Keratinocyte (primary cell): Measurements from ENCODE around the gene CEP57L1. TPM values are rescaled to one million over a fixed set of nuclear protein-coding genes. Genes with fewer than 3 reads are reported as not detected.

Source experiments
- DNase-seq: peaks from one replicate; pipeline ENCODE4 v3.0.0-alpha.2; 2011; ENCODE audit warnings: low read depth, missing footprints, low spot score
- FAIRE-seq: peaks from 2 replicates; lab custom pipeline; 2011; peaks lifted over from hg19 to GRCh38; lab: Jason Lieb, UNC
- H2AFZ ChIP-seq: 2 replicates; pipeline ENCODE4 v1.6.0; 2012; ENCODE audit warnings: low read length, control low read depth, inconsistent platforms; ENCODE audit not compliant: control insufficient read depth
- H3K27ac ChIP-seq: 2 replicates; pipeline ENCODE4 v1.5.1; 2011; ENCODE audit warnings: low read length; ENCODE audit not compliant: control insufficient read depth, insufficient read depth
- H3K27me3 ChIP-seq: 3 replicates; pipeline ENCODE4 v1.6.0; 2011; ENCODE audit warnings: low read length; ENCODE audit not compliant: control insufficient read depth, insufficient read depth; ENCODE audit errors: extremely low read depth
- H3K36me3 ChIP-seq, 2 experiments: 2 replicates in 1 of 2; 3 replicates in 1 of 2; pipeline ENCODE4 v1.5.1; 2011; ENCODE audit warnings: low read length in 2 of 2, mild to moderate bottlenecking in 1 of 2; ENCODE audit not compliant: control insufficient read depth in 2 of 2, insufficient read depth in 2 of 2; ENCODE audit errors: extremely low read depth in 1 of 2
- H3K4me1 ChIP-seq: 3 replicates; pipeline ENCODE4 v1.5.1; 2011; ENCODE audit warnings: low read length; ENCODE audit not compliant: control insufficient read depth, insufficient read depth; ENCODE audit errors: extremely low read depth
- H3K4me2 ChIP-seq: 3 replicates; pipeline ENCODE4 v1.6.0; 2011; ENCODE audit warnings: low read depth, low read length; ENCODE audit not compliant: control insufficient read depth, insufficient read depth; ENCODE audit errors: extremely low read depth
- H3K4me3 ChIP-seq, 3 experiments: fragments of 200-600 bp in 1 of 3; sonication (generic) in 1 of 3; 2 replicates in 2 of 3; 3 replicates in 1 of 3; pipeline ENCODE4 v1.5.1; 2011 to 2016; ENCODE audit warnings: low read length in 3 of 3, mild to moderate bottlenecking in 3 of 3, control low read depth in 2 of 3, inconsistent platforms in 1 of 3, low read depth in 1 of 3, mixed read lengths in 1 of 3, mixed run types in 1 of 3, moderate library complexity in 1 of 3; ENCODE audit not compliant: control insufficient read depth in 2 of 3, insufficient read depth in 2 of 3; ENCODE audit errors: extremely low read depth in 1 of 3
- H3K79me2 ChIP-seq: 2 replicates; pipeline ENCODE4 v1.6.0; 2012; ENCODE audit warnings: low read length; ENCODE audit not compliant: control insufficient read depth, insufficient read depth
- H3K9ac ChIP-seq: 3 replicates; pipeline ENCODE4 v1.6.0; 2011; ENCODE audit warnings: low read length; ENCODE audit not compliant: control insufficient read depth, insufficient read depth; ENCODE audit errors: extremely low read depth
- H3K9me1 ChIP-seq: 3 replicates; pipeline ENCODE4 v1.6.0; 2011; ENCODE audit warnings: low read length; ENCODE audit not compliant: control insufficient read depth, insufficient read depth; ENCODE audit errors: extremely low read depth
- H3K9me3 ChIP-seq: 2 replicates; pipeline ENCODE4 v1.5.1; 2012; ENCODE audit warnings: low read depth, low read length; ENCODE audit not compliant: control insufficient read depth
- H4K20me1 ChIP-seq: 3 replicates; pipeline ENCODE4 v1.6.0; 2011; ENCODE audit warnings: low read length; ENCODE audit not compliant: control insufficient read depth, insufficient read depth; ENCODE audit errors: extremely low read depth
- EZH2 ChIP-seq: IDR thresholded peaks from one replicate; pipeline ENCODE4 v1.6.1; 2012; ENCODE audit warnings: inconsistent platforms, mild to moderate bottlenecking, low read length, moderate library complexity
- dilution Hi-C: fragments of 300-500 bp; cut with MboI; formaldehyde crosslinking; loops from one replicate; pipeline ENCODE4 v1.7.0; 2020; ENCODE audit warnings: low sequenced_read_pairs; ENCODE audit not compliant: extremely low pct_ligation_motif_present
- polyA plus RNA-seq, 5 experiments: library from polyadenylated mRNA; depleted of rRNA in 3 of 5; stranded (reverse) in 3 of 5; stranded (forward) in 1 of 5; unstranded in 1 of 5; fragments of >200 nt; gene quantifications; 1 replicate in 1 of 5; 2 replicates in 3 of 5; 3 replicates in 1 of 5; pipeline versions ENCODE4 v1.2.1 to v1.2.3, GENCODE V29; 2011 to 2012; ENCODE audit warnings: missing spikeins in 2 of 5, low read depth in 1 of 5, low replicate concordance in 1 of 5
- small RNA-seq, 3 experiments: library from RNA; depleted of rRNA; stranded (forward); fragments of <200 nt; gene quantifications; one replicate each; pipeline ENCODE3, GENCODE V24; 2012; ENCODE audit warnings: low read depth in 3 of 3, low replicate concordance in 1 of 3; ENCODE audit not compliant: insufficient read length in 3 of 3
- TF ChIP-seq, protein P1 (sequence below), 3 experiments: IDR thresholded peaks in 1 of 3; conservative IDR thresholded peaks in 1 of 3; optimal IDR thresholded peaks in 1 of 3; 2 replicates in 2 of 3; 3 replicates in 1 of 3; pipeline versions ENCODE3 to v1.5.1; 2011; ENCODE audit warnings: low read length in 3 of 3, mild to moderate bottlenecking in 3 of 3, moderate library complexity in 2 of 3, control low read depth in 1 of 3, inconsistent platforms in 1 of 3; ENCODE audit not compliant: insufficient read depth in 2 of 3; ENCODE audit errors: extremely low read depth in 1 of 3

Gene CEP57L1
- polyA plus RNA-seq, 1 donor (not counting 4 experiments of a cell fraction or from before 2014, with no cell fraction given) = 14.2 TPM

DNA sequence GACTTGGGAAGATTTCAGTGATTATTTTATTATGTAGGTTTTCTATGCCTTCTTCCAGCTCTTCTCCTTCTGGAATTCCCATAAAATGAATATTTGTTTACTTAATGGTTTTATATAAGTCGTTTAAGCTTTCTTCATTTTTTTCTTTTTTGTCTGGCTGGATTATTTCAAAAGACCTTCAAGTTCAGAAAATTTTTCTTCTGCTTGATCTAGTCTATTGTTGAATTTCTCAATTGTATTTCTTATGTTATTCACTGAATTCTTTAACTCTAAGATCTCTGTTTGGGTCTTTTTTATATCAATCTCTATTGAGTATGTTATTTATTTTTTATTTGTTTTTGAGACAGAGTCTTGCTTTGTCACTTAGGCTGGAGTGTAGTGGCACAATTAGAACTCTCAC is 117.4 kb downstream of the CEP57L1 start:
- FAIRE-seq = no peak
- H3K27me3 ChIP-seq = peaks cover 3% of the 10 kb centered on the region
- TF ChIP-seq, protein P1, sequence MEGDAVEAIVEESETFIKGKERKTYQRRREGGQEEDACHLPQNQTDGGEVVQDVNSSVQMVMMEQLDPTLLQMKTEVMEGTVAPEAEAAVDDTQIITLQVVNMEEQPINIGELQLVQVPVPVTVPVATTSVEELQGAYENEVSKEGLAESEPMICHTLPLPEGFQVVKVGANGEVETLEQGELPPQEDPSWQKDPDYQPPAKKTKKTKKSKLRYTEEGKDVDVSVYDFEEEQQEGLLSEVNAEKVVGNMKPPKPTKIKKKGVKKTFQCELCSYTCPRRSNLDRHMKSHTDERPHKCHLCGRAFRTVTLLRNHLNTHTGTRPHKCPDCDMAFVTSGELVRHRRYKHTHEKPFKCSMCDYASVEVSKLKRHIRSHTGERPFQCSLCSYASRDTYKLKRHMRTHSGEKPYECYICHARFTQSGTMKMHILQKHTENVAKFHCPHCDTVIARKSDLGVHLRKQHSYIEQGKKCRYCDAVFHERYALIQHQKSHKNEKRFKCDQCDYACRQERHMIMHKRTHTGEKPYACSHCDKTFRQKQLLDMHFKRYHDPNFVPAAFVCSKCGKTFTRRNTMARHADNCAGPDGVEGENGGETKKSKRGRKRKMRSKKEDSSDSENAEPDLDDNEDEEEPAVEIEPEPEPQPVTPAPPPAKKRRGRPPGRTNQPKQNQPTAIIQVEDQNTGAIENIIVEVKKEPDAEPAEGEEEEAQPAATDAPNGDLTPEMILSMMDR (optimal IDR thresholded peaks at IDR 0.05 in 1 of 3, IDR thresholded peaks at IDR 0.05 in 1 of 3, conservative IDR thresholded peaks at IDR 0.05 in 1 of 3; ENCODE audit: extremely low read depth in 1 of 3, insufficient read depth in 2 of 3, low read length in 3 of 3) = no peak
- no peak for TF ChIP-seq EZH2

More for the DNA sequence above, 117.4 kb downstream of the CEP57L1 start:
- Histone ChIP-seq H4K20me1 (no peaks in the 10 kb centered on the region), H2AFZ (no peak overlapping the region), H3K4me1 (no peaks in the 10 kb centered on the region), H3K4me2 (no peak overlapping the region), H3K9me3 (no peaks in the 10 kb centered on the region), H3K36me3 (no peaks in the 10 kb centered on the region), H3K4me3 (no peak overlapping the region), H3K79me2 (no peaks in the 10 kb centered on the region), H3K27ac (no peak overlapping the region), H3K9ac (no peak overlapping the region), H3K9me1 (no peaks in the 10 kb centered on the region)
- dilution Hi-C loops = no loop called here
- DNase-seq = no peak

Small RNA genes lying within 50 kb of the gene (small RNA-seq; reads per million reads assigned to genes)
- gene RNU6-653P = 0 reads per million in 3 experiments

Other genes starting within 250 kb of the CEP57L1 start
- 2.6 to 3.8 TPM (median 3.4 TPM) in 3 replicates for gene ARMC2, start 247.1 kb upstream of the CEP57L1 start, polyA plus RNA-seq
- 8.9 to 21.4 TPM (median 20.4 TPM) in 3 replicates for gene SESN1, start 661 bp upstream of the CEP57L1 start, polyA plus RNA-seq